WERI-Rb-1 (cell line): Measurements from ENCODE around the gene HGFAC.

Experiments
- DNase-seq: peaks from one replicate; pipeline ENCODE4 v3.0.0-alpha.2; 2020
- H3K27ac ChIP-seq: fragments of 250-450 bp; sonication (Bioruptor Pico); 2 replicates; pipeline ENCODE4 v1.5.1; 2020; ENCODE audit warnings: mild to moderate bottlenecking, moderate library complexity
- H3K27me3 ChIP-seq: fragments of 250-450 bp; sonication (Bioruptor Pico); 2 replicates; pipeline ENCODE4 v1.5.1; 2021; ENCODE audit warnings: mild to moderate bottlenecking, low read depth, moderate library complexity; ENCODE audit not compliant: insufficient read depth, severe bottlenecking
- H3K36me3 ChIP-seq: fragments of 250-450 bp; sonication (Bioruptor Pico); 2 replicates; pipeline ENCODE4 v1.5.1; 2020; ENCODE audit warnings: mild to moderate bottlenecking, moderate library complexity
- H3K4me3 ChIP-seq: 2 replicates; pipeline ENCODE4 v1.5.1; 2011; ENCODE audit warnings: low read depth, mild to moderate bottlenecking, control low read depth, low read length
- H3K9me3 ChIP-seq: fragments of 250-450 bp; sonication (Bioruptor Pico); 2 replicates; pipeline ENCODE4 v1.5.1; 2021; ENCODE audit warnings: mild to moderate bottlenecking, moderate library complexity; ENCODE audit not compliant: severe bottlenecking
- CTCF ChIP-seq: IDR thresholded peaks from 2 replicates; pipeline ENCODE4 v1.5.1; 2011; ENCODE audit warnings: low read depth, mild to moderate bottlenecking, control low read depth, inconsistent platforms, low read length

Gene HGFAC

GRCh38 chr4:3430524-3430923 is 11.2 kb upstream of the HGFAC start:
- no peak overlapping the region for H3K4me3 ChIP-seq
- no peak overlapping the region for H3K27ac ChIP-seq
- no peaks in the 10 kb centered on the region for H3K9me3 ChIP-seq
- peaks cover 25% of the 10 kb centered on the region for H3K36me3 ChIP-seq
- no peaks in the 10 kb centered on the region for H3K27me3 ChIP-seq
- DNase-seq = no peak
- no peak for TF ChIP-seq CTCF

GRCh38 chr4:3431446-3431993 is 10.2 kb upstream of the HGFAC start:
- no peaks in the 10 kb centered on the region for H3K27me3 ChIP-seq
- peaks cover 25% of the 10 kb centered on the region for H3K36me3 ChIP-seq
- no peak for DNase-seq
- no peaks in the 10 kb centered on the region for H3K9me3 ChIP-seq
- TF ChIP-seq CTCF = no peak
- no peak overlapping the region for H3K27ac ChIP-seq
- H3K4me3 ChIP-seq = no peak overlapping the region

GRCh38 chr4:3432381-3432790 is 9.4 kb upstream of the HGFAC start:
- H3K36me3 ChIP-seq = peaks cover 25% of the 10 kb centered on the region
- no peak for DNase-seq
- H3K27me3 ChIP-seq = no peaks in the 10 kb centered on the region
- no peak for TF ChIP-seq CTCF
- H3K4me3 ChIP-seq = no peak overlapping the region
- no peaks in the 10 kb centered on the region for H3K9me3 ChIP-seq
- no peak overlapping the region for H3K27ac ChIP-seq

- no peak for TF ChIP-seq CTCF
- DNase-seq = no peak
- peaks cover 25% of the 10 kb centered on the region for H3K36me3 ChIP-seq
Measured at GRCh38 chr4:3433138-3433869, 8.5 kb upstream of the HGFAC start.

GRCh38 chr4:3434881-3435685 is 6.7 kb upstream of the HGFAC start:
- no peak for DNase-seq
- no peak overlapping the region for H3K27ac ChIP-seq
- no peaks in the 10 kb centered on the region for H3K27me3 ChIP-seq
- peaks cover 15% of the 10 kb centered on the region for H3K36me3 ChIP-seq
- no peak for TF ChIP-seq CTCF
- no peaks in the 10 kb centered on the region for H3K9me3 ChIP-seq
- H3K4me3 ChIP-seq = no peak overlapping the region

More at GRCh38 chr4:3433138-3433869, 8.5 kb upstream of the HGFAC start:
- H3K9me3 ChIP-seq = no peaks in the 10 kb centered on the region
- H3K27me3 ChIP-seq = no peaks in the 10 kb centered on the region
- no peak overlapping the region for H3K27ac ChIP-seq
- H3K4me3 ChIP-seq = no peak overlapping the region
